ENCODE data around the gene MTHFD1L. TPM values are rescaled to one million over a fixed set of nuclear protein-coding genes. Genes with fewer than 3 reads are reported as not detected.

MTHFD1L gene
- total RNA-seq, 5 donors from 2014 or later (not counting 1 experiment from before 2014, with no cell fraction given): 9.3 to 34.2 (median 26.7) TPM

DNA sequence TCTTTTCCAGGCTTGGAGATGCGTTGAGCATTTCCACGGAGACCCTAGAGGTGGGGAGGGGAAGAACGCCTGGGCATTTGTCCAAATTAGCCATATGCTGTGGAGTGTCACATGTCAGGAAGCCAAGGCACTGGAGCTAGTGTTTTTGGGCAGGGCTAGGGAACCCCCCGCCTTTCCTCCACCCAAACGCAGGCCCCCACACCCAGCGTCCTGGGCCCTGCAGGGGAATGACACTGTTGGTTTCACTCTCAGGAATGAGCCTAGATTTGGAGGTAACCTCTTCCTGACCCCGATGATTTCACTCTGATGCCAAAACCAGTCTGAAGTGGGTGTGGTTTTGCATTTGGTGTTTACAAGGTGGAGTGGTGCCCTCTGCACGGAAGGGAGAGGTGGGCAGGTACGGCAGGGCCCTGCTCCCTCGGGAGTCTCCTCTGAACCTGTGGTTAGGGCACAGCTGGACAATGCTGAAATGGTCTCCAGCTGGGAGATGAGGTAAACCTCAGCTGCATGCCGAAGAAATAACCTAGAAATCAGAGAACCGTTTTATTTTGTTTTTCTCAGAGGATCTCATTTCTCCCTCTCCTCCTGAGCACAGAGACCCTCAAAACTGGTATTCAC lies 29.5 kb downstream of the MTHFD1L start:
- H3K4me1 ChIP-seq (ENCODE audit: control insufficient read depth in 1 of 2, extremely low read depth in 1 of 2, insufficient read depth in 2 of 2, low read length in 2 of 2): peaks cover 12 to 15% of the 10 kb centered on the region in 2 experiments
- H3K4me3 ChIP-seq (ENCODE audit: control insufficient read depth in 1 of 2, extremely low read depth in 1 of 2, low read length in 1 of 2): no peak overlapping the region
- peaks cover 9% of the 10 kb centered on the region for H3K36me3 Mint-ChIP-seq
- peaks cover 0 to 6% of the 10 kb centered on the region in 2 donors for H3K36me3 ChIP-seq (ENCODE audit: control insufficient read depth in 2 of 2, extremely low read depth in 1 of 2, insufficient read depth in 1 of 2, low read length in 1 of 2)
- H3K9me3 Mint-ChIP-seq: no peaks in the 10 kb centered on the region
- 37% methylated on average over 4 of the region's 12 CpGs for WGBS (ENCODE audit: insufficient coverage)
- no peaks in the 10 kb centered on the region for H3K27me3 ChIP-seq (replicated peaks in 1 of 2; ENCODE audit: control insufficient read depth in 2 of 2, extremely low read depth in 1 of 2, insufficient read depth in 2 of 2, low read length in 1 of 2)
- POLR2A ChIA-PET: no interaction called here
- H3K27me3 Mint-ChIP-seq: no peaks in the 10 kb centered on the region
- DNase-seq (peak in 1 of 35 experiments; percentile 20), ATAC-seq (replicated peaks in 1 of 4) (peak; percentile 58 to 73 (median 62))
- peak overlapping the region; percentile 16 to 23 for H3K27ac Mint-ChIP-seq
- peak overlapping the region in 2 of 3 donors; percentile 15 to 36 for H3K4me3 Mint-ChIP-seq
- H3K27ac ChIP-seq (ENCODE audit: low read length): no peak overlapping the region
- CTCF ChIA-PET: interaction anchor here (0.6 to 8.7 kb wide), 7 partner anchors 13 to 439 kb away, joined by 3 to 149 read pairs (median 4); no protein-coding TSS in a partner anchor
- H3K4me1 Mint-ChIP-seq: peaks cover 17 to 31% (median 24%) of the 10 kb centered on the region in 3 donors
- no peaks in the 10 kb centered on the region for H3K9me3 ChIP-seq

- no peak overlapping the region for H3K27ac ChIP-seq (ENCODE audit: low read length)
- H3K27me3 ChIP-seq (replicated peaks in 1 of 2; ENCODE audit: control insufficient read depth in 2 of 2, extremely low read depth in 1 of 2, insufficient read depth in 2 of 2, low read length in 1 of 2): no peaks in the 10 kb centered on the region
- H3K4me1 Mint-ChIP-seq: peaks cover 17 to 31% (median 24%) of the 10 kb centered on the region in 3 donors
- ChIA-PET POLR2A (interaction anchor here in 1 of 2 donors (0.7 kb wide), 1 partner anchor 10 kb away, joined by 3 read pairs; no protein-coding TSS in a partner anchor), CTCF (interaction anchor here (0.6 to 8.7 kb wide), 5 partner anchors 425 to 438 kb away, joined by 3 to 83 read pairs (median 4); no protein-coding TSS in a partner anchor)
- peaks cover 0 to 6% of the 10 kb centered on the region in 2 donors for H3K36me3 ChIP-seq (ENCODE audit: control insufficient read depth in 2 of 2, extremely low read depth in 1 of 2, insufficient read depth in 1 of 2, low read length in 1 of 2)
- no peak overlapping the region for H3K4me3 ChIP-seq (ENCODE audit: control insufficient read depth in 1 of 2, extremely low read depth in 1 of 2, low read length in 1 of 2)
- H3K9me3 Mint-ChIP-seq: no peaks in the 10 kb centered on the region
- no peak overlapping the region for H3K27ac Mint-ChIP-seq
- ATAC-seq (replicated peaks in 1 of 4): no peak
- no peak overlapping the region for H3K4me3 Mint-ChIP-seq
- H3K9me3 ChIP-seq: no peaks in the 10 kb centered on the region
- no peaks in the 10 kb centered on the region for H3K27me3 Mint-ChIP-seq
- peaks cover 12 to 15% of the 10 kb centered on the region in 2 experiments for H3K4me1 ChIP-seq (ENCODE audit: control insufficient read depth in 1 of 2, extremely low read depth in 1 of 2, insufficient read depth in 2 of 2, low read length in 2 of 2)
- peaks cover 8% of the 10 kb centered on the region for H3K36me3 Mint-ChIP-seq
- DNase-seq: no peak
- WGBS (ENCODE audit: insufficient coverage): no CpG with 5 or more reads among the region's 4 CpGs
Observed at GRCh38 chr6:150895928-150896632, 30.6 kb downstream of the MTHFD1L start.

- 86% methylated on average over 6 of the region's 7 CpGs for WGBS (ENCODE audit: insufficient coverage)
- Mint-ChIP-seq H3K36me3 (peaks cover 8% of the 10 kb centered on the region), H3K27ac (no peak overlapping the region), H3K4me3 (no peak overlapping the region), H3K9me3 (no peaks in the 10 kb centered on the region), H3K4me1 (peaks cover 17 to 31% (median 24%) of the 10 kb centered on the region in 3 donors), H3K27me3 (no peaks in the 10 kb centered on the region)
- Histone ChIP-seq H3K36me3 (ENCODE audit: control insufficient read depth in 2 of 2, extremely low read depth in 1 of 2, insufficient read depth in 1 of 2, low read length in 1 of 2) (peaks cover 0 to 6% of the 10 kb centered on the region in 2 donors), H3K4me3 (ENCODE audit: control insufficient read depth in 1 of 2, extremely low read depth in 1 of 2, low read length in 1 of 2) (no peak overlapping the region), H3K9me3 (no peaks in the 10 kb centered on the region), H3K27ac (ENCODE audit: low read length) (no peak overlapping the region), H3K4me1 (ENCODE audit: control insufficient read depth in 1 of 2, extremely low read depth in 1 of 2, insufficient read depth in 2 of 2, low read length in 2 of 2) (peaks cover 12 to 15% of the 10 kb centered on the region in 2 experiments), H3K27me3 (replicated peaks in 1 of 2; ENCODE audit: control insufficient read depth in 2 of 2, extremely low read depth in 1 of 2, insufficient read depth in 2 of 2, low read length in 1 of 2) (no peaks in the 10 kb centered on the region)
- ChIA-PET CTCF (no interaction called here), POLR2A (no interaction called here)
- DNase-seq (no peak), ATAC-seq (replicated peaks in 1 of 4) (no peak)
Observed at GRCh38 chr6:150897400-150897943, 32.0 kb downstream of the MTHFD1L start.

GRCh38 chr6:150898399-150899170 lies 33.1 kb downstream of the MTHFD1L start:
- CTCF ChIA-PET: interaction anchor here in 1 of 2 donors (0.7 kb wide), 1 partner anchor 12 kb away, joined by 3 read pairs; no protein-coding TSS in a partner anchor

DNA sequence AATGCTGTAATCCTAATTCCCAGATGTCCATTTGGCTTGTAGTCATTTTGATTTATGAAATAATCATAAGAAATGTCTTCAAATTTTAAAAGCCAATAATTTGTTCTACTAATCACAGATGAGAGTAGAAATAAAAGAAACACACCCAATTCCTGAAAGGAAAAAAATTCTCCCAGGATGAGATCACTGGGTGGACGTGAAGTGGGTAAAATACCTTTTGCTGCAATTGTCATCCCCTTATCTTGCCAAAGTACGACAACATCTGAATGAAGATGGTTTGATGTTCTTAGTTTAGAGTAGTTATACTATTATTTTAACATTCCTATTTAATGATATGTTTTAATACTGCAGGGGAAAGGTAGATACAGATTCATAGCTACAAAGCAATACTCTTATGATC lies 33.7 kb downstream of the MTHFD1L start:
- ATAC-seq (replicated peaks in 1 of 4) (no peak), DNase-seq (no peak)
- H3K4me1 Mint-ChIP-seq: peaks cover 17 to 26% (median 21%) of the 10 kb centered on the region in 3 donors
- CTCF ChIA-PET: interaction anchor here in 1 of 2 donors (0.7 kb wide), 1 partner anchor 12 kb away, joined by 3 read pairs; no protein-coding TSS in a partner anchor
- H3K36me3 Mint-ChIP-seq: peaks cover 8% of the 10 kb centered on the region
- H3K27ac Mint-ChIP-seq: no peak overlapping the region
- POLR2A ChIA-PET: no interaction called here
- Histone ChIP-seq H3K36me3 (ENCODE audit: control insufficient read depth in 2 of 2, extremely low read depth in 1 of 2, insufficient read depth in 1 of 2, low read length in 1 of 2) (no peaks in the 10 kb centered on the region), H3K27me3 (replicated peaks in 1 of 2; ENCODE audit: control insufficient read depth in 2 of 2, extremely low read depth in 1 of 2, insufficient read depth in 2 of 2, low read length in 1 of 2) (no peaks in the 10 kb centered on the region), H3K4me3 (ENCODE audit: control insufficient read depth in 1 of 2, extremely low read depth in 1 of 2, low read length in 1 of 2) (no peak overlapping the region), H3K9me3 (no peaks in the 10 kb centered on the region), H3K4me1 (ENCODE audit: control insufficient read depth in 1 of 2, extremely low read depth in 1 of 2, insufficient read depth in 2 of 2, low read length in 2 of 2) (peaks cover 12 to 15% of the 10 kb centered on the region in 2 experiments), H3K27ac (ENCODE audit: low read length) (no peak overlapping the region)
- no peak overlapping the region for H3K4me3 Mint-ChIP-seq
- no peaks in the 10 kb centered on the region for H3K9me3 Mint-ChIP-seq
- H3K27me3 Mint-ChIP-seq: no peaks in the 10 kb centered on the region
- WGBS (ENCODE audit: insufficient coverage): no CpG with 5 or more reads among the region's 2 CpGs

More at GRCh38 chr6:150898399-150899170, 33.1 kb downstream of the MTHFD1L start:
- H3K36me3 Mint-ChIP-seq: peaks cover 8% of the 10 kb centered on the region
- peaks cover 17 to 31% (median 24%) of the 10 kb centered on the region in 3 donors for H3K4me1 Mint-ChIP-seq
- POLR2A ChIA-PET: no interaction called here
- DNase-seq (no peak), ATAC-seq (replicated peaks in 1 of 4) (no peak)
- Histone ChIP-seq H3K9me3 (no peaks in the 10 kb centered on the region), H3K4me1 (ENCODE audit: control insufficient read depth in 1 of 2, extremely low read depth in 1 of 2, insufficient read depth in 2 of 2, low read length in 2 of 2) (peaks cover 12 to 15% of the 10 kb centered on the region in 2 experiments), H3K27me3 (replicated peaks in 1 of 2; ENCODE audit: control insufficient read depth in 2 of 2, extremely low read depth in 1 of 2, insufficient read depth in 2 of 2, low read length in 1 of 2) (no peaks in the 10 kb centered on the region), H3K36me3 (ENCODE audit: control insufficient read depth in 2 of 2, extremely low read depth in 1 of 2, insufficient read depth in 1 of 2, low read length in 1 of 2) (peaks cover 0 to 5% of the 10 kb centered on the region in 2 donors), H3K27ac (ENCODE audit: low read length) (no peak overlapping the region), H3K4me3 (ENCODE audit: control insufficient read depth in 1 of 2, extremely low read depth in 1 of 2, low read length in 1 of 2) (no peak overlapping the region)
- no peaks in the 10 kb centered on the region for H3K9me3 Mint-ChIP-seq
- no peak overlapping the region for H3K4me3 Mint-ChIP-seq
- 62% methylated on average over 5 of the region's 11 CpGs for WGBS (ENCODE audit: insufficient coverage)
- no peaks in the 10 kb centered on the region for H3K27me3 Mint-ChIP-seq
- no peak overlapping the region for H3K27ac Mint-ChIP-seq

GRCh38 chr6:150900049-150900448 lies 34.5 kb downstream of the MTHFD1L start:
- Histone ChIP-seq H3K27me3 (replicated peaks in 1 of 2; ENCODE audit: control insufficient read depth in 2 of 2, extremely low read depth in 1 of 2, insufficient read depth in 2 of 2, low read length in 1 of 2) (no peaks in the 10 kb centered on the region), H3K27ac (ENCODE audit: low read length) (no peak overlapping the region), H3K4me1 (ENCODE audit: control insufficient read depth in 1 of 2, extremely low read depth in 1 of 2, insufficient read depth in 2 of 2, low read length in 2 of 2) (peaks cover 7 to 11% of the 10 kb centered on the region in 2 experiments), H3K36me3 (ENCODE audit: control insufficient read depth in 2 of 2, extremely low read depth in 1 of 2, insufficient read depth in 1 of 2, low read length in 1 of 2) (no peaks in the 10 kb centered on the region), H3K9me3 (no peaks in the 10 kb centered on the region), H3K4me3 (ENCODE audit: control insufficient read depth in 1 of 2, extremely low read depth in 1 of 2, low read length in 1 of 2) (no peak overlapping the region)
- Mint-ChIP-seq H3K4me3 (no peak overlapping the region), H3K36me3 (peaks cover 8% of the 10 kb centered on the region), H3K27ac (no peak overlapping the region), H3K27me3 (no peaks in the 10 kb centered on the region), H3K9me3 (no peaks in the 10 kb centered on the region), H3K4me1 (peaks cover 10 to 20% (median 13%) of the 10 kb centered on the region in 3 donors)
- no peak for DNase-seq
- no peak for ATAC-seq (replicated peaks in 1 of 4)
- ChIA-PET CTCF (no interaction called here), POLR2A (no interaction called here)
- WGBS (ENCODE audit: insufficient coverage): 87% methylated on average over 2 of the region's 3 CpGs
